GM12801 (cell line): ENCODE measurements around the gene HSPA4.

Experiments
- TF ChIP-seq, protein P1 (sequence below): IDR thresholded peaks from one replicate; pipeline ENCODE4 v1.5.1; 2011; ENCODE audit warnings: control low read depth; ENCODE audit not compliant: insufficient read length; ENCODE audit errors: extremely low read depth

The HSPA4 gene

DNA sequence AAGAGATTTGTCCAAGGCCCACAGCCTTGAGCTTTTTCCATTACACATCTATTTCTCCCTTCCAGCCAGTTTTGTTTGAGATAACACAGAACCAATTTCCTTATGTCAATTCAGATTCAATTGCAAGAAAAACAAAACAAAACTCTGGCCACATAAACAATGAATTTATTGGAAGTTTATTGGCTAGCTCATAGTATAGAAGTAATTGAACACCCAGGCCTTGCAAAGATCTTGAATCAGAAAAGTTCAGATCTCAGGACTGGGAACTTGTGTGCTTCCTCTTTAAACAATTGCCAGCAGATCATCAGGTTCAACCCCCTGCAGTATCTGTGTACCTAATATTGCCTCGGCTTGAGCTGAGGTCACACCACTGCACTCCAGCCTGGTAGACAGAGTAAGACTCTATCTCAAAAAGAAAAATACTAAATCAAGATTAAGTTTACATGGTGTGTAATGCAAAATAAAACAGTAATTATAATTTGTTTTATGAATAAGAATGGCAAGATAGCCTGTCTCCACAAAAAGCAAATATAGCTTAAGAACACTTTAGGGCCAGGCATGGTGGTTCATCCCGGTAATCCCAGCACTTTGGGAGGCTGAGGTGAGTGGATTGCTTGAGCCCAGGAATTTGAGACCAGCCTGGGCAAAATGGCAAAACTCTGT, 21.3 kb upstream of the HSPA4 start:
- TF ChIP-seq, protein P1, sequence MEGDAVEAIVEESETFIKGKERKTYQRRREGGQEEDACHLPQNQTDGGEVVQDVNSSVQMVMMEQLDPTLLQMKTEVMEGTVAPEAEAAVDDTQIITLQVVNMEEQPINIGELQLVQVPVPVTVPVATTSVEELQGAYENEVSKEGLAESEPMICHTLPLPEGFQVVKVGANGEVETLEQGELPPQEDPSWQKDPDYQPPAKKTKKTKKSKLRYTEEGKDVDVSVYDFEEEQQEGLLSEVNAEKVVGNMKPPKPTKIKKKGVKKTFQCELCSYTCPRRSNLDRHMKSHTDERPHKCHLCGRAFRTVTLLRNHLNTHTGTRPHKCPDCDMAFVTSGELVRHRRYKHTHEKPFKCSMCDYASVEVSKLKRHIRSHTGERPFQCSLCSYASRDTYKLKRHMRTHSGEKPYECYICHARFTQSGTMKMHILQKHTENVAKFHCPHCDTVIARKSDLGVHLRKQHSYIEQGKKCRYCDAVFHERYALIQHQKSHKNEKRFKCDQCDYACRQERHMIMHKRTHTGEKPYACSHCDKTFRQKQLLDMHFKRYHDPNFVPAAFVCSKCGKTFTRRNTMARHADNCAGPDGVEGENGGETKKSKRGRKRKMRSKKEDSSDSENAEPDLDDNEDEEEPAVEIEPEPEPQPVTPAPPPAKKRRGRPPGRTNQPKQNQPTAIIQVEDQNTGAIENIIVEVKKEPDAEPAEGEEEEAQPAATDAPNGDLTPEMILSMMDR: no peak

- TF ChIP-seq, protein P1: no peak
Measured at GRCh38 chr5:133032852-133033742, 18.7 kb upstream of the HSPA4 start.

DNA sequence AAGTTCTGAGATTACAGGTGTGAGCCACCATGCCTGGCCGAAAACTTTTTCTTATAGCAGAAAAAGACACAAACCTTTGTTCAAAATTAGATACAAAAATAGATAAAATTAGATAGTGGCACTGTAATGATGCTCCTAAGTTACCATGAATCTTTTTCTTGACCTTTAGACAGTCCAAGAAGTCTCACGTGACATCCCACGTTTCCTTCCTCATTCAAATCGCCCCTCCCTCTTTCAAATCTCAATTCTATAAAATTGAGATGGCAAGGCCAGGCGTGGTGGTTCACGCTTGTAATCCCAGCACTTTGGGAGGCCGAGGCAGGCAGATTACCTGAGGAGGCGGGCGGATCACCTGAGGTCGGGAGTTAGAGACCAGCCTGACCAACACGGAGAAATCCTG, 17.7 kb upstream of the HSPA4 start:
- TF ChIP-seq, protein P1: no peak

- TF ChIP-seq, protein P1: no peak
Measured at GRCh38 chr5:133035224-133035623, 16.6 kb upstream of the HSPA4 start.

DNA sequence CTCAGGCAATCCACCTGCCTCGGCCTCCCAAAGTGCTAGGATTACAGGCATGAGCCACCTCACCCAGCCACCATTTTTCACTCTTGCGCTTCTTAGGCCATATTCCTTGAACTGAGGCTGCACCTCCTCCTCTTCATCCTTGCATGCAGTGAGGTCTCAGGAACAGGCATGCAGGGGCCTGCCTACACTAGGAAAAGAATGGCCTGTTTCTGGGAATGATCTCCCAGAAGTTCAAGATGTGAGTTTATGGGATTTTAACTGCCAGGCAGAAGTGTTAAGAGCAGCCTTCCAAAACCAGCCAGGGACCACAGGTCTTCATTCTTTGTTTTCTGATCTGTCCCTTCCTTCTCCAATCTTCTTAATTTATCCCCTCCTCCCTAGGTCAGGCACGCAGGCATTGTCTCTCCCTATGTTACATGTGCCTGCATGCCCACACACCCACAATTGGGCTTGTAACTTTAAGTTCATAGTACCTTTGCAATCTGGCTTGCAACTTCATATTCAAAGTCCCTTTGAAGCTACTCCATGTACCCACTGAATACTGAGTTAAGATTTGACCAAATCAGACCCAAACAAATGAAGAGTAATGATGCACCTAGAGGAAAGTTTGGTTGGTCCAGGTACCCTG, 10.5 kb upstream of the HSPA4 start:
- TF ChIP-seq, protein P1: no peak

DNA sequence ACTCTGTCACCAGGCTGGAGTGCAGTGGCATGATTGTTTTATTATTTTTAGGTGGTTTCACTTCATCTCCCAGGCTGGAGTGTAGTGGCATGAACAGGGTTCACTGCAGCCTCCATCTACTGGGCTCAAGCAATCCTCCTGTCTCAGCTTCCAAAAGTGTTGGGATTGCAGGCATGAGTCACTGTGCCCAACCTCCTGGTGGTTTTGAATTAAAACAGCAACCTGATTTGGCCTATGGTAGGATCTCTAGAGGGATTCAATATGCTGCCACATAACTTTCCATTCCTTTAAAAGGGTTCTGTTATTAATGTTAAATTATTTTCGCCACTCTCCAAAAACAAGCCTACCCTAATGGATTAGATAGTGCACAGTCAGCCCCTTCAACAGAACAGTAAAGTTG, 9.9 kb upstream of the HSPA4 start:
- TF ChIP-seq, protein P1: no peak

GRCh38 chr5:133047404-133047803, 4.4 kb upstream of the HSPA4 start:
- TF ChIP-seq, protein P1: no peak
